CD14-positive monocyte (primary cell): ENCODE data around the gene EPHA2. TPM values are rescaled to one million over a fixed set of nuclear protein-coding genes. Genes with fewer than 3 reads are reported as not detected.

Source experiments
- DNase-seq, 3 donors: peaks; one replicate each; pipeline ENCODE4 v3.0.0-alpha.2; 2011 to 2022
- H2AFZ ChIP-seq: 2 replicates; pipeline ENCODE4 v1.6.0; 2012; ENCODE audit warnings: mild to moderate bottlenecking, low read depth, low read length, inconsistent platforms; ENCODE audit not compliant: insufficient read depth, poor library complexity, severe bottlenecking
- H3K27ac ChIP-seq, 2 donors: 1 replicate in 1 of 2; 2 replicates in 1 of 2; pipeline ENCODE4 v1.5.1; 2012 to 2013; ENCODE audit warnings: low read length in 2 of 2, control low read depth in 1 of 2, inconsistent platforms in 1 of 2, low read depth in 1 of 2, mild to moderate bottlenecking in 1 of 2
- H3K27me3 ChIP-seq, 2 donors: one replicate each; pipeline versions ENCODE4 v1.6.0 to v1.6.1; 2011 to 2013; ENCODE audit warnings: low read length in 2 of 2; ENCODE audit not compliant: control insufficient read depth in 2 of 2, insufficient read depth in 2 of 2
- H3K36me3 ChIP-seq, 2 donors: replicated peaks in 1 of 2; 1 replicate in 1 of 2; 2 replicates in 1 of 2; pipeline versions ENCODE4 v1.5.1 to v1.6.1; 2012 to 2013; ENCODE audit warnings: low read length in 2 of 2, control low read depth in 1 of 2, inconsistent platforms in 1 of 2, mild to moderate bottlenecking in 1 of 2; ENCODE audit not compliant: insufficient read depth in 2 of 2, control insufficient read depth in 1 of 2
- H3K4me1 ChIP-seq, 2 donors: 1 replicate in 1 of 2; 2 replicates in 1 of 2; pipeline versions ENCODE4 v1.5.1 to v1.6.1; 2012 to 2013; ENCODE audit warnings: low read length in 2 of 2, control low read depth in 1 of 2, inconsistent platforms in 1 of 2, mild to moderate bottlenecking in 1 of 2, moderate library complexity in 1 of 2; ENCODE audit not compliant: insufficient read depth in 2 of 2, control insufficient read depth in 1 of 2
- H3K4me2 ChIP-seq: replicated peaks from 2 replicates; pipeline ENCODE3; 2012; ENCODE audit warnings: low read length, moderate library complexity, mild to moderate bottlenecking; ENCODE audit not compliant: poor library complexity, severe bottlenecking; ENCODE audit errors: extremely low read depth
- H3K4me3 ChIP-seq, 3 experiments: fragments of 200-600 bp in 1 of 3; sonication (generic) in 1 of 3; replicated peaks in 1 of 3; 1 replicate in 2 of 3; 2 replicates in 1 of 3; pipeline ENCODE4 v1.5.1; 2011 to 2013; ENCODE audit warnings: low read length in 3 of 3, mild to moderate bottlenecking in 3 of 3, control low read depth in 2 of 3, low read depth in 2 of 3, inconsistent platforms in 1 of 3, moderate library complexity in 1 of 3
- H3K79me2 ChIP-seq: 2 replicates; pipeline ENCODE4 v1.6.0; 2012; ENCODE audit warnings: mild to moderate bottlenecking, control low read depth, inconsistent platforms, low read length, moderate library complexity; ENCODE audit not compliant: insufficient read depth
- H3K9ac ChIP-seq: 2 replicates; pipeline ENCODE4 v1.6.0; 2017; ENCODE audit warnings: low read length, mild to moderate bottlenecking; ENCODE audit not compliant: insufficient read depth, poor library complexity, severe bottlenecking
- H3K9me3 ChIP-seq, 2 donors: replicated peaks in 1 of 2; 1 replicate in 1 of 2; 2 replicates in 1 of 2; pipeline versions ENCODE4 v1.5.1 to v1.6.1; 2012 to 2013; ENCODE audit warnings: low read length in 2 of 2, control low read depth in 1 of 2; ENCODE audit not compliant: control insufficient read depth in 1 of 2, insufficient read depth in 1 of 2
- H4K20me1 ChIP-seq: 2 replicates; pipeline ENCODE4 v1.6.0; 2012; ENCODE audit warnings: mild to moderate bottlenecking, low read length, control low read depth, moderate library complexity; ENCODE audit not compliant: insufficient read depth
- H3K27ac Mint-ChIP-seq, 7 donors: one replicate each; pipeline ENCODE4 v1.8.0; 2020; ENCODE audit warnings: mild to moderate bottlenecking in 7 of 7, mixed read lengths in 7 of 7, moderate library complexity in 6 of 7, inconsistent platforms in 2 of 7
- H3K27me3 Mint-ChIP-seq, 3 donors: one replicate each; pipeline ENCODE4 v1.8.0; 2021 to 2022; ENCODE audit warnings: low read depth in 3 of 3, mild to moderate bottlenecking in 3 of 3, mixed read lengths in 3 of 3, moderate library complexity in 3 of 3, inconsistent platforms in 1 of 3
- H3K36me3 Mint-ChIP-seq, 2 donors: one replicate each; pipeline ENCODE4 v1.8.0; 2020; ENCODE audit warnings: mixed read lengths in 2 of 2, inconsistent platforms in 1 of 2, mild to moderate bottlenecking in 1 of 2
- H3K4me1 Mint-ChIP-seq: one replicate; pipeline ENCODE4 v1.8.0; 2020; ENCODE audit warnings: mild to moderate bottlenecking, mixed read lengths
- H3K4me3 Mint-ChIP-seq, 2 donors: one replicate each; pipeline ENCODE4 v1.8.0; 2020; ENCODE audit warnings: mild to moderate bottlenecking in 2 of 2, mixed read lengths in 2 of 2, moderate library complexity in 1 of 2
- H3K9me3 Mint-ChIP-seq, 7 donors: one replicate each; pipeline ENCODE4 v1.8.0; 2020 to 2022; ENCODE audit warnings: mixed read lengths in 7 of 7, mild to moderate bottlenecking in 6 of 7, moderate library complexity in 6 of 7, inconsistent platforms in 2 of 7
- WGBS: methylation state at CpG from one replicate; pipeline ENCODE4 v1.1.5; 2013; ENCODE audit warnings: missing lambda C conversion rate; ENCODE audit not compliant: insufficient coverage; 5-methylcytosine and 5-hydroxymethylcytosine counted together
- intact Hi-C, 2 donors: fragments of 100-400 bp; cut with micrococcal nuclease; formaldehyde crosslinking; loops; one replicate each; pipeline versions ENCODE4 v1.15.0 to v1.15.1; 2023
- polyA plus RNA-seq, 3 donors: library from polyadenylated mRNA; depleted of rRNA in 1 of 3; unstranded in 2 of 3; stranded (reverse) in 1 of 3; fragments of 300-500 nt in 2 of 3; fragments of >200 nt in 1 of 3; fragmentation: Illumina TruSeq in 2 of 3; gene quantifications; 1 replicate in 2 of 3; 2 replicates in 1 of 3; pipeline ENCODE4 v1.2.3, GENCODE V29; 2012 to 2021
- TF ChIP-seq, protein P1 (sequence below): fragments of 200-600 bp; IDR thresholded peaks from one replicate; pipeline ENCODE4 v1.8.0; 2022; ENCODE audit warnings: antibody characterized with exemption, mild to moderate bottlenecking

The EPHA2 gene
- polyA plus RNA-seq, 3 donors = 0.03 TPM; not detected in 2

DNA sequence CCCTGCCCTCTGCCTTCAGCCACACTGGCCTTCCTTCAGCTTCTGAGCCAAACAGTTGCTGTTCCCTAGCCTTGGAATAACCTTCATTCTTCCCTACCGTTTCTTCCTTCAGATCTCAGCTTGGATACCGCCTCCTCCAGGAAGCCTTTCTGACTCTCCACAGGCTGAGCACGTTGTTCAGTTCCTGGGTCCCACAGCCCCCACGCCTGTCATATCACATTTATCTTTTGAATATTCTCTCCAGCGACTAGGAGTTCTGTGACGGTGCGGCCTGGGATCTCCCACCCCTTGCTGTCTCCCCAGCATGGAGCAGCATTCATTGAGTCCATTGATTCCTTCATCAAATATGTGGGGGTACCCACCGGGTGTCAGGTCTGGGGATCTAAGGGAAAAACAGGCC lies 39.2 kb downstream of the EPHA2 start:
- Histone ChIP-seq H3K36me3 (no peaks in the 10 kb centered on the region), H3K9me3 (no peaks in the 10 kb centered on the region), H3K79me2 (no peaks in the 10 kb centered on the region), H3K27me3 (no peaks in the 10 kb centered on the region), H3K4me1 (no peaks in the 10 kb centered on the region), H3K9ac (no peak overlapping the region), H4K20me1 (no peaks in the 10 kb centered on the region), H3K27ac (no peak overlapping the region), H3K4me3 (no peak overlapping the region), H3K4me2 (no peak overlapping the region), H2AFZ (no peak overlapping the region)
- Mint-ChIP-seq H3K27ac (no peak overlapping the region), H3K9me3 (no peaks in the 10 kb centered on the region), H3K27me3 (peaks cover 0 to 9% (median 4%) of the 10 kb centered on the region in 3 donors), H3K4me3 (no peak overlapping the region), H3K36me3 (no peaks in the 10 kb centered on the region), H3K4me1 (no peaks in the 10 kb centered on the region)
- 89% methylated on average over 4 of the region's 8 CpGs for WGBS
- TF ChIP-seq, protein P1, sequence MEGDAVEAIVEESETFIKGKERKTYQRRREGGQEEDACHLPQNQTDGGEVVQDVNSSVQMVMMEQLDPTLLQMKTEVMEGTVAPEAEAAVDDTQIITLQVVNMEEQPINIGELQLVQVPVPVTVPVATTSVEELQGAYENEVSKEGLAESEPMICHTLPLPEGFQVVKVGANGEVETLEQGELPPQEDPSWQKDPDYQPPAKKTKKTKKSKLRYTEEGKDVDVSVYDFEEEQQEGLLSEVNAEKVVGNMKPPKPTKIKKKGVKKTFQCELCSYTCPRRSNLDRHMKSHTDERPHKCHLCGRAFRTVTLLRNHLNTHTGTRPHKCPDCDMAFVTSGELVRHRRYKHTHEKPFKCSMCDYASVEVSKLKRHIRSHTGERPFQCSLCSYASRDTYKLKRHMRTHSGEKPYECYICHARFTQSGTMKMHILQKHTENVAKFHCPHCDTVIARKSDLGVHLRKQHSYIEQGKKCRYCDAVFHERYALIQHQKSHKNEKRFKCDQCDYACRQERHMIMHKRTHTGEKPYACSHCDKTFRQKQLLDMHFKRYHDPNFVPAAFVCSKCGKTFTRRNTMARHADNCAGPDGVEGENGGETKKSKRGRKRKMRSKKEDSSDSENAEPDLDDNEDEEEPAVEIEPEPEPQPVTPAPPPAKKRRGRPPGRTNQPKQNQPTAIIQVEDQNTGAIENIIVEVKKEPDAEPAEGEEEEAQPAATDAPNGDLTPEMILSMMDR = no peak
- intact Hi-C loops = no loop called here
- DNase-seq = no peak

DNA sequence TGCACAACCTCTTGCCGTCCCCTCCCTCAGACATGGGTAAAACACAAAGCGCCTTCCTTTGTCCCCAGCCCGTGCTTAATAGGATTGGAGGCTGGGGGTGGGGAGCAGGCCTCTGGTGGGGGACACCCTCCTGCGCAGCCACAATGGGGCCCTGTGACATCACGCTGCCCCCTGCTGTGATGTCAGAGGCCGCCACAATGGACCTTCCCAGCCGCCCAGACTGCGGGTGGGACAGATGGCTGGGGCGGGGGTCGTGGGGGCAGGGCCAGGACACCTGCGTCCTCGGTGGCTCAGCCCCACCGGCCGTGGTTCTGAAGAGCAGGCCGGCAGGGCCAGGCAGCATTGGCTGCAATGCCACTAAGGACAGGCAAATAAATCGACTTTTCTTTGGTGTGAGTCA lies 39.9 kb downstream of the EPHA2 start:
- H3K9ac ChIP-seq = no peak overlapping the region

More for the DNA sequence above, 39.9 kb downstream of the EPHA2 start:
- Mint-ChIP-seq H3K27me3 (peaks cover 5 to 8% (median 6%) of the 10 kb centered on the region in 3 donors), H3K27ac (no peak overlapping the region), H3K4me1 (no peaks in the 10 kb centered on the region), H3K36me3 (no peaks in the 10 kb centered on the region), H3K4me3 (no peak overlapping the region), H3K9me3 (no peaks in the 10 kb centered on the region)
- no peak overlapping the region for H3K4me2 ChIP-seq
- no peak overlapping the region for H3K27ac ChIP-seq
- H3K9me3 ChIP-seq = no peaks in the 10 kb centered on the region
- no peaks in the 10 kb centered on the region for H3K79me2 ChIP-seq
- no peaks in the 10 kb centered on the region for H3K36me3 ChIP-seq
- no peaks in the 10 kb centered on the region for H3K27me3 ChIP-seq
- WGBS = 88% methylated on average over 15 of the region's 16 CpGs
- no peak overlapping the region for H3K4me3 ChIP-seq
- no peaks in the 10 kb centered on the region for H3K4me1 ChIP-seq
- intact Hi-C loops = no loop called here
- H2AFZ ChIP-seq = no peak overlapping the region
- no peak for DNase-seq
- TF ChIP-seq, protein P1 = no peak
- no peaks in the 10 kb centered on the region for H4K20me1 ChIP-seq
